Measurements from ENCODE around the gene COBL.

Gene COBL

DNA sequence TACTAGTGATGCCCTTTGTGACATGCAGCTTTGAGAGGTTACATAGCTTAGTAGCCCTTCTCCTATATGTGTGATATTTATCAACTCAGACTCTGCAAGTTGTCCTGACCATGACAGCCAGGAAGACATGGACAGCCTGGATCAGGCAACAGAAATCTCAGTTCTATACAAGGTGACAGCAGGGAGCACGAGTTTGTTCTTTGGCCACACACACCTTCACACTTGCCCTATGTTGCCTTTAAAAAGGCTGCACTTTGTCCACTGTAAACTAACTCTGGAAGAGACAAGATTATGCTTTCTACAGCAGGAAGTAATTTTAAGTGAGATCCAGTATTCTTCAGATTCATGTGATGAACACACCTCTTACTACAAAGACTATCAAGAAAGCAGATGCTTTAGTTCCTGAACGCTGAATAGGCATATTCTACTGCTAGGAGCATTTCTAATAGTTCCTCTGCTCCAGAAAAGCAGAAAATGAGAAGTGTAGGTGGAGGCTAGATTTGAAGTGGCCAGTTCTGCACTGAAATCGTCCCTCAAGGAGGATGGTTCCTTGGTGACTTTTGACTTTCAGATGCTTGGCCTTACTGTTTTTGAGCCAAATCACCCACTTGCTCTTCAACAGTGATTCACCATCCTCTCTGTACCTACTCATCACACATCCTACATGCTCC lies 239.2 kb downstream of the COBL start:
- TF ChIP-seq, protein P1, sequence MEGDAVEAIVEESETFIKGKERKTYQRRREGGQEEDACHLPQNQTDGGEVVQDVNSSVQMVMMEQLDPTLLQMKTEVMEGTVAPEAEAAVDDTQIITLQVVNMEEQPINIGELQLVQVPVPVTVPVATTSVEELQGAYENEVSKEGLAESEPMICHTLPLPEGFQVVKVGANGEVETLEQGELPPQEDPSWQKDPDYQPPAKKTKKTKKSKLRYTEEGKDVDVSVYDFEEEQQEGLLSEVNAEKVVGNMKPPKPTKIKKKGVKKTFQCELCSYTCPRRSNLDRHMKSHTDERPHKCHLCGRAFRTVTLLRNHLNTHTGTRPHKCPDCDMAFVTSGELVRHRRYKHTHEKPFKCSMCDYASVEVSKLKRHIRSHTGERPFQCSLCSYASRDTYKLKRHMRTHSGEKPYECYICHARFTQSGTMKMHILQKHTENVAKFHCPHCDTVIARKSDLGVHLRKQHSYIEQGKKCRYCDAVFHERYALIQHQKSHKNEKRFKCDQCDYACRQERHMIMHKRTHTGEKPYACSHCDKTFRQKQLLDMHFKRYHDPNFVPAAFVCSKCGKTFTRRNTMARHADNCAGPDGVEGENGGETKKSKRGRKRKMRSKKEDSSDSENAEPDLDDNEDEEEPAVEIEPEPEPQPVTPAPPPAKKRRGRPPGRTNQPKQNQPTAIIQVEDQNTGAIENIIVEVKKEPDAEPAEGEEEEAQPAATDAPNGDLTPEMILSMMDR (IDR thresholded peaks at IDR 0.05; ENCODE audit: insufficient read depth, low read depth, low read length, missing control alignments), result no peak
- H3K4me3 ChIP-seq (ENCODE audit: low read depth, low read length), result no peak overlapping the region
- DNase-seq (ENCODE audit: low read depth), result no peak

- no peak overlapping the region for H3K4me3 ChIP-seq (ENCODE audit: low read depth, low read length)
- DNase-seq (ENCODE audit: low read depth), result no peak
- TF ChIP-seq, protein P1 (IDR thresholded peaks at IDR 0.05; ENCODE audit: insufficient read depth, low read depth, low read length, missing control alignments), result no peak
Measured at GRCh38 chr7:51075681-51076580, 240.7 kb downstream of the COBL start.

GRCh38 chr7:51073171-51073570 lies 243.4 kb downstream of the COBL start:
- DNase-seq (ENCODE audit: low read depth), result no peak
- TF ChIP-seq, protein P1 (IDR thresholded peaks at IDR 0.05; ENCODE audit: insufficient read depth, low read depth, low read length, missing control alignments), result no peak
- no peak overlapping the region for H3K4me3 ChIP-seq (ENCODE audit: low read depth, low read length)

- TF ChIP-seq, protein P1 (IDR thresholded peaks at IDR 0.05; ENCODE audit: insufficient read depth, low read depth, low read length, missing control alignments), result no peak
- H3K4me3 ChIP-seq (ENCODE audit: low read depth, low read length), result no peak overlapping the region
- no peak for DNase-seq (ENCODE audit: low read depth)
Measured at GRCh38 chr7:51072281-51072680, 244.3 kb downstream of the COBL start.

DNA sequence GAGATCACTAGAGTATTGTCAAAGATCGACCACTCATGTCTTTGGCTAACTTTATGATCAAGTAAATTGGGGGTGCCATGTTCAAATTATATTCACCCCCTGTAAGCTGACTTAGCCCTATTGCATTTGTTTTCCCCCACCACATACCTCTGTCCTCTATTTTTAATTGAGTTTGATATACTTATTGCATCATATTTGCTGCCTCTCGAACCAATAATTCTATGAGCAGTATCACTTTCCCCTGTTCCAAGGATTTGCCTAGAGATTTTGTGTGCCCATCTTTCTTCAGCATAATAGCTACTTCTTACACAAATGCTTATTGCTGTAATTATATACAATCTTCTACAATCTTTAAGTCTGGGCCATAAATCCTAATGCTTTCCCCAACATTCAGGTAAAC lies 245.2 kb downstream of the COBL start:
- no peak for DNase-seq (ENCODE audit: low read depth)
- no peak overlapping the region for H3K4me3 ChIP-seq (ENCODE audit: low read depth, low read length)
- TF ChIP-seq, protein P1 (IDR thresholded peaks at IDR 0.05; ENCODE audit: insufficient read depth, low read depth, low read length, missing control alignments), result no peak

GRCh38 chr7:51070151-51070550 lies 246.5 kb downstream of the COBL start:
- no peak overlapping the region for H3K4me3 ChIP-seq (ENCODE audit: low read depth, low read length)
- no peak for DNase-seq (ENCODE audit: low read depth)
- TF ChIP-seq, protein P1 (IDR thresholded peaks at IDR 0.05; ENCODE audit: insufficient read depth, low read depth, low read length, missing control alignments), result no peak
